ENCODE results near the gene SOX5.

GRCh38 chr12:23895792-23896218 is 53.7 kb downstream of the SOX5 start:
- TF ChIP-seq POLR2A (IDR thresholded peaks at IDR 0.05) (no peak), CTCF (IDR thresholded peaks at IDR 0.05) (no peak)
